DMS153 (cell line): ENCODE results near the gene ITPRIP.

Experiments used
- DNase-seq: peaks from one replicate; lab custom pipeline; 2025; lab: John Stamatoyannopoulos, UW

The ITPRIP gene

GRCh38 chr10:104340641-104341040 lies 2.4 kb upstream of the ITPRIP start:
- no peak for DNase-seq

- no peak for DNase-seq
Measured at GRCh38 chr10:104340111-104340526, 1.9 kb upstream of the ITPRIP start.

DNA sequence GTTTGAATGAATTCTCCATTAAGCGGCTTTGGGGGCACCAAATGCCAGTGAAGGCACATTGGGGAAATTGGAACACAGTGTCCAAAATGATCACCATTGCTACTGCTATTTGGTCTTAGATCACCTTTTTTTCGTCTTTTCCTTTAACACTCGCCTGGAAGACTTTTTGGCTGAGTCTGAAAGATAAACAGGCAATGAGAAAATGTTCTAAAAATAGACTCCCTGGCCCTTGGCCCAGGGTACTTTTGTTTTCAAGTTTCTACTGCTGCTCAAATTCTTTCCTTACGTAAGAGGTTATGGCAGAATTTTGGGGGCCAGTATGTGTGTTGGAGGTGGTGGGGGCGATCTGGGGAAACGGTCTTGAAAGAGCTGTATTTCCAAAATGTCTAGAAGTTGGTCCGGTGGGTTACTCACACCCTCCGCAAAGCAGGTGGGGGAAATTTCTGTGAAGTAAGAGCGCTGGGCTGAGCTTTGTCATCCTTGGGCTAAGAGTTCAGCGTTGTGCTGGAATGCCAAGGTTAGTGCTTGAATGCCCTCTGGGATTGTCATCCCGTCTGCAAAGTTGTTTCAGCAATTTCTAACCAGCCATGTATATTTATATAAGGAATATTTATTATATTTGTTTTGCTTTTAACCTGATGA lies 1.3 kb upstream of the ITPRIP start:
- DNase-seq, result no peak

DNA sequence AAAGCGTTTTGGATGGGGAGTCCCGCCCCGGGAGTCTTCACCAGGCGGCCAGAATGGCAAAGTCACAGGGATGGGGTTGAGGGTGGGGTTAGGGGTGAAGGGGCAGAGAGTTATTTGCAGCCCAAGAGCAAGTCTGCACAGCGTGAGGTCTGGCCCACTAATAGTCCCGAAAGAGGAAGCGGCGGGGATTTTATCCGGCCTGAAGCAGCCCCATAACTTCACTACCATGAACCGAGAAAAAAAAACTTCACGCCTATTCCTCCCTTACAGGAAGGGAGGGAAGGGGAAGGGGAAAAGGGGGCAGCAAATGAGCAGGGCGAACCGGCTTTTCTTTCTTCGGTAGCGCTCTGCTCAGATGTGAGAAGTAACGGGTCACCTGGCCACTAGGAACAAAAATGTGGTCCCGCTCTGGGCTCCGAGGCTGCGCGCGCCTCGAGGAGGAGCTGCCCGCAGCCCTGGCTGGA lies 712 bp downstream of the ITPRIP start:
- no peak for DNase-seq

DNA sequence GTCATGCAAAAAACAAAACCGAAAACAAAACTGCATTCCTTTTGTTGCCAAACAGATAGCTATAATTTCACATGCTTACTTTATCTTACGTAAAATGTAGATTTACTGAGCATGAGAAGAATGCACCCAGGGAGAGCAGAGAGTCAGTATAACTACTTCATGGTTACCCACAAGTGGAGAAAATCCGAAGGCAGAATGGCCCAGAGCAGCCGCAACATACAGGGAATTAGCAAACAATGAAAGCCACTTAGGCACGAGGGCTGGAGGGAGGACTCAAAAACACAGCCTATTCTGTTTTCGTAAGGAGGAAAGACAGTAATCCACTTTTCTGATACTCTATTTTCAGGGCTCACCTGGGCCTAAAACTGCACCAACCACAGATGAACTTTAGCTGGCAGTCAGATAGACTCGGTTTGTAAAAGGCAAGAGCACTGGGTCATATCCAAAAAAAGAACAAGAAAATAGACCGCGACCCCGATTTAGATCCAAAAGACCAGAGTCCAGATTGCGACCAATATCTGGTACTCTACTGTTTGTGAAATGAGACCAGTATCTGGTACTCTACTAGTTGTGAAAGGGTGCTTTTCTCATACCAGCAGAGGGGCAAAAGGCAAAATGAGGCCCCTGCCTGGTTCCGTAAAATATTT lies 1.3 kb downstream of the ITPRIP start:
- no peak for DNase-seq

GRCh38 chr10:104334965-104335650 lies 3.2 kb downstream of the ITPRIP start:
- DNase-seq, result peak; percentile 53

DNA sequence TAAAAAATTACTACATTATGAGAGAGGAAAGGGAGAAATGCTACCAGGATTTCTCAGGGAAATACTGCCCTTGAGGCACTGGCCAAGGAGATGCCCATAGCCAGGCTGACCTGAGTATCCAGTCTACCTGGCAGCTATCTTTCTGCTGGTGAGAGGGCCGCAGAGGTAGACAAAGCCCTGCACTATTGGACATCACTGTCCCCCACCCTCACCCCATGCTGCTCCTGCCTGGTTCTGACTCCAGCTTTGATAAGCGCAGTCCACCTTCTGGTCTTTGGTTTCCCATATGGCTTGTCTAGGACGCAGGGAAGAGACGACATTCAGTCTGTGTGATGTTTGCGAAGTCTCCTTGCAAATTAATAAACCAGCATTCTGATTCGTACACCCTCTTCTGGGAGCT lies 3.7 kb downstream of the ITPRIP start:
- DNase-seq, result no peak

DNA sequence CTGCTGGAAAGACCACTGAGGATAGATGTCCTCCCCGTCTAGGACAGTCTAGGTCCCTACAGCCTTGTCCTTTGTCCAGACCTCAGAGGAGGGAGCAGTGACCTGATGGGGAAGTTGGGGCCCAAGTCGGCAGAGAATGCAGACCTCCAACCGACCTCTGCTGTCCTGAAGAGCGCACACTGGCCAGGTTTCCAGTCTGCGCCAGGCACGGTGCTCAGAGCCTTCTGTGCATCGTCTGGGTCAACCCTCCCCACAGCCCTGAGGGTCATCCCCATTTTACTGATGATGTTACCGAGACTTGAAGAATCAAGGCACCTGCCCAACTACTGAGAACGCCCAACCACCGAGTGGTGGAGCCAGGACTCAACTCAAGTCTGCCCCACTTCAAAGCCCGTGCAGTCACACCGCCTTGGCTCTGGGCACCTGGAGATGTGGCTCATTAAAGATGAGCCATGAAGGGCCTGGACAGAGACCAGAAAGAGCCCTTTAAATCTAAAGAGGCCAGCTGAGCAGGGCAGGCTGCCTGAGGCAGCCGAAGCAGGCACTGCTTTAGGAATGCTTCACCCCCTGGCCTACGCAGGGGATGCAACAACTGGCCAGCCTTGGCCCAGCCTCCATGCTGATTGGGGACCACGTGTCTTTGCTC lies 4.4 kb downstream of the ITPRIP start:
- DNase-seq, result no peak

GRCh38 chr10:104333032-104333727 lies 5.1 kb downstream of the ITPRIP start:
- DNase-seq, result no peak

DNA sequence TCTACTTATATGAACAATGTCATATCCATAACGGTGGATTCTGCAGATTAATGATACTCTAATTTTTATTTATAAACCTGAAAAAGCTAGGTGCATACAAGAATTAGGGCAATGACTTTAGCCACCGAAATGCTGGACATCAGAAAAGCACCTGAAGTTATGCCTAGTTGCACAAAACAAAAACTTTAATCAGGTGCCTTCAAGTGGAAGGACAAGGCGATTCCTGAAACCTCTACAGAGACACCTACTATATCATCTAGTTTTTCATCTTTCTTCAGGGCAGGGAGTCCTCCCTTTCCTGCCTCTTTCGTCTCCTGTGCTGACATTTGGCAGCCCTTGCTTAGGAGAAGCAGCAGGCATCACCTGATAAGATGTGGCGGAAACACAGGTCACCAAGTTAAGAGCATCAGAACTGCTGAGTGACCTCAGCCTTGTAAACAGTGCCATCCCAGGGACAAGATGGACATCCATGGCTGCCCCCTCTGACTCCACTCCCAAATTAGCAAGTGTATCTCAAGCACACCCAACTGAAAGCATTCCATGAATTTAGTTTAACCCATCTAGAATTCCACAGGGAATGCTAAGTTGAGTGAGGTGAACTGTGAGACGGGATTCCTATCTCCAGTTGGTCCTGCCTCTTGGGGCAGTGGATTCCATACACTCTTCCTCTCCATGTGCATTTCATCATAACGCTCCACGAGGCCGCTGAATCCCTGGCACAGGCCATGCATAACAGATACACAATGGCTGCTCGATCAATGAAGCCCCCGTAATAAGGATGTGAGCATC lies 5.8 kb downstream of the ITPRIP start:
- DNase-seq, result no peak

DNA sequence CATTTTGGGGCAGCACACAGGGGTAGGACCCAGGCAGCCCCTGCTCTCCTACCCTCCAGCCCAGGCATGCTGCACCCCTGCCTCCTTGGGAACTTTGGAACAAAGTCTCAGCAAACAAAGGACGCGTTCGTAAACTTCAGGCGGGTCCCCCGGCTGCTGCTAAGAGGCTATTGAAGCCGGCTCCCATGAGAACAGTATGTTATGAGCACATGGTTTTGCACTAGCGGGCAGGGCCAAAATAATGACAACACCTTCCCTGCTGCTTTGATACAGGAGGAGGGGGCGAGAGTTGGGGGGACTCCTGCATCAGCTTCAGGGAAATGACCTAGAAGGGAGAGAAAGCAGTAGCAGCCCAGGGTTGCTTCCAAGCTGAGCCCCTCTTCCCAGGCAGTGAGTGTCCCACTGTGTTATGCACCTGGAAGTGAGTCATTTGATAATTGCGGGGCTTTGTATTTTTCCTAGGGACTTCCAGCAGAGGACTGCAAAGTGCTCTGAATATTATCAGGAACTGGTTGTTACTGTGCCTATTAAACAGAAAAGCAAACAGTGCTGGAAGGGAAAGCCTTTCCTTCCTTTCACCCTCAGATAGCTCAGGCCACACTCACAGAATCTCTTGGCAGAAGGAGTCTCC lies 6.9 kb downstream of the ITPRIP start:
- DNase-seq, result peak; percentile 79

DNA sequence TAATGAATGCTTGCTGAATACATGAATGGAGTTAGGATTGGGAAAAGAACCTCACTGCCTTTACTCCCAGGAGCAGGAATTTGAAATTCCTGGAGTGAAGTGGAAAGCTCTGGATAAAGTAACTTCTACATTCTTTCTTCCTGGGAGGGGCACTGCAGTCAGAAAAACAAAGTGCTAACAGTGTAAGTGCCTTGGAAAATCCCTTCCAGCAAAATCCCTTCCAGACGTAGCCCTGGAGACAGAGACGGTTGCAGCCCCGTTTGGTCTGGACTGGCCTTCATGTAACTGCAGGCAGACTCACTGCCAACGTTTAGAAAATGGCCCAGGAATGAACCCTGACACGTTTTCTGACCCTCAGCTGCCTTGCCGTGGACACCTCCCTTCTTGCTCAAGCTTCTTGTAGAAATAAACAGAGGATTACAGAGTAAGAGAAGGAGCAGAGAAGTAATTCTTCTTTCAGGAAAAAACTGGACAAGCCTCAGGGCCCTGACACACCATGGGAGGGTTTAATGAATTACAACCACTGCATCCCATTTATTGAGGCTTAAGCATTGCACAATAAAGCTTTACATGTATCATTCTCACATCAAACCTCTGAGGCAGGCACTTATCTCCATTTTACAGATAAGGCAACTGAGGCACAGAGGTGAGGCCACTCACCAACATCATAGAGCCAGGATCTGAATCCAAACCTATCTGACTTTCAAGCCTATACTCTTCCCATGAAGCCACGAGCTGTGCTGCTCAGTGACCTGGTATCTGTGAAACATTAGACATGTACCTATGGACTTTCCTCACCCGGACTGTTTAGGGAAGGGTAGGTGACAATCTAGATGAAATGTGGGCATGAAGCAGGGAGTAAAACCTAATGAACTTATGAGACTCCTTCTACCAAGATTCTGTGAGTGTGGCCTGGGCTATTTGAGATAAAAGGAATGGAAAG lies 7.8 kb downstream of the ITPRIP start:
- DNase-seq, result no peak

GRCh38 chr10:104329735-104330134 lies 8.5 kb downstream of the ITPRIP start:
- DNase-seq, result no peak

GRCh38 chr10:104328896-104329710 lies 9.2 kb downstream of the ITPRIP start:
- DNase-seq, result peak; percentile 36

DNA sequence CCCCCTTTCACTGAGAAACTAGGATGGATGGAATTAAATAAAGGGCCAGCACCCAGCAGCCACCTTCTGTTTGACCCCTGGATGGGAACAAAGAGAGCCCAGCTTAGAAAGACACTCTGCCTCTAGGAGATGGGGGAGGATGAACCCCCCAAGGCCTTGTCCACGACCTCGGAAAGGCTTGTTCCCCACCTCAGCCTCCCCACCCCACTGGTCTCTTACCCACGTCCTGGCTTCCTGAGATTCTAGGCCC lies 9.7 kb downstream of the ITPRIP start:
- DNase-seq, result no peak

GRCh38 chr10:104327745-104328645 lies 10.3 kb downstream of the ITPRIP start:
- peak; percentile 18 for DNase-seq

DNA sequence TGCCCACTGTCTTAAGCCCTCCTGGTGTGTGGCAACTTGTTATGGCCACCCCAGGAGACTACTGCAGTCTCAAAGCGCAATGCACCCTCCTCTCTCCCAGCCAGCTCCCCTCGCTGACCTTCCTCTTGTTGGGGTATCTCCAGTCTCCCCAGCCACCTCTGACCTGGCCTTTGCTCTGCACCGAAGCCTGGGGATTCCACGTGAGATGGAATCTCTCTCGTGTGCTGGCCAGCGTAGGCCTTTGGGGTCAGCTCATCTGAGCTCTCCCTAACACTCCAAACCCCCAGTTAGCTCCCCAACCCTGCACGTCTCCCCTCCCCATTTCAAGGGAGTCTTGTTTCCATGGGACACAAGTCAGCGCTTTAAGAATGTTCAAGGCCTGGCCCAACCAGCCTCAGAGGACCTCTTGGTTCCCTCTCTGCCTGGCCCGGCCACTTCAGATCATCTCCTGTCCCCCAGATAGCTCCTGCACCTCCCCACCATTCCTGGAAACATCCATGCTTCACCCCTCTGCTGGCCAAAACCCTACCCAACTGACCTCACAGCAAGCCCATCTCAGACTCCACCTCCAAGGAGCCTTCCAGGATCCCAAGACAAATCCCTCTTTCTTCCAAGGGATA lies 11.2 kb downstream of the ITPRIP start:
- DNase-seq, result no peak
